Caco-2 (cell line): ENCODE measurements around the gene C3orf22. TPM values are rescaled to one million over a fixed set of nuclear protein-coding genes. Genes with fewer than 3 reads are reported as not detected.

Experiments
- BruUV-seq: library from RNA; stranded (reverse); fragments of 400-500 nt; replicated peaks from 2 replicates; lab custom pipeline; 2021; lab: Mats Ljungman, UMichigan
- CTCF ChIA-PET: fragments of 300-600 bp; sonication (Branson Sonifier 250); formaldehyde crosslinking; loops from one replicate; lab custom pipeline; 2022; ENCODE audit warnings: antibody characterized with exemption; lab: Charles Lee
- POLR2A ChIA-PET: fragments of 300-600 bp; sonication (Branson Sonifier 250); formaldehyde crosslinking; loops from one replicate; lab custom pipeline; 2022; ENCODE audit warnings: antibody characterized with exemption; lab: Charles Lee
- DNase-seq, 2 experiments: peaks; one replicate each; pipeline versions ENCODE4 v3.0.0 to v3.0.0-alpha.2; 2020 to 2022
- H3K27me3 ChIP-seq: replicated peaks from 2 replicates; pipeline ENCODE4 v1.6.0; 2011; ENCODE audit warnings: low read length; ENCODE audit not compliant: control insufficient read depth, insufficient read depth
- H3K36me3 ChIP-seq: 2 replicates; pipeline ENCODE4 v1.5.1; 2011; ENCODE audit warnings: low read length; ENCODE audit not compliant: control insufficient read depth, insufficient read depth
- H3K4me1 ChIP-seq: fragments of 250-450 bp; sonication (Bioruptor Pico); 2 replicates; pipeline ENCODE4 v1.5.1; 2020; ENCODE audit warnings: mild to moderate bottlenecking
- H3K4me3 ChIP-seq: 2 replicates; pipeline ENCODE4 v1.5.1; 2011; ENCODE audit warnings: low read depth, mild to moderate bottlenecking, control low read depth, low read length
- H3K9me3 ChIP-seq: fragments of 250-450 bp; sonication (Bioruptor Pico); 2 replicates; pipeline ENCODE4 v1.5.1; 2020; ENCODE audit warnings: mild to moderate bottlenecking, moderate library complexity
- H3K27ac Mint-ChIP-seq: one replicate; pipeline ENCODE4 v1.8.0; 2022; ENCODE audit warnings: mixed read lengths; ENCODE audit not compliant: unreplicated experiment
- H3K27me3 Mint-ChIP-seq: one replicate; pipeline ENCODE4 v1.8.0; 2022; ENCODE audit warnings: mixed read lengths; ENCODE audit not compliant: insufficient read depth, unreplicated experiment
- H3K36me3 Mint-ChIP-seq: one replicate; pipeline ENCODE4 v1.8.0; 2022; ENCODE audit warnings: mild to moderate bottlenecking, mixed read lengths; ENCODE audit not compliant: insufficient read depth, unreplicated experiment
- H3K4me1 Mint-ChIP-seq: one replicate; pipeline ENCODE4 v1.8.0; 2022; ENCODE audit warnings: low read depth, mixed read lengths; ENCODE audit not compliant: unreplicated experiment
- H3K4me3 Mint-ChIP-seq: one replicate; pipeline ENCODE4 v1.8.0; 2022; ENCODE audit warnings: mild to moderate bottlenecking, moderate library complexity, mixed read lengths; ENCODE audit not compliant: unreplicated experiment
- H3K9me3 Mint-ChIP-seq: one replicate; pipeline ENCODE4 v1.8.0; 2022; ENCODE audit warnings: mixed read lengths; ENCODE audit not compliant: unreplicated experiment
- CTCF ChIP-seq, 2 experiments: fragments of 200-600 bp in 1 of 2; IDR thresholded peaks; 1 replicate in 1 of 2; 2 replicates in 1 of 2; pipeline versions ENCODE4 v1.5.1 to v1.8.0; 2011 to 2022; ENCODE audit warnings: antibody characterized with exemption in 1 of 2, control low read depth in 1 of 2, inconsistent platforms in 1 of 2, low read depth in 1 of 2, low read length in 1 of 2, mild to moderate bottlenecking in 1 of 2, moderate library complexity in 1 of 2; ENCODE audit not compliant: insufficient read depth in 1 of 2, severe bottlenecking in 1 of 2, unreplicated experiment in 1 of 2
- intact Hi-C: fragments of 100-400 bp; cut with micrococcal nuclease; formaldehyde crosslinking; loops from one replicate; pipeline ENCODE4 v1.10.0; 2022; ENCODE audit not compliant: unreplicated experiment
- total RNA-seq: library from RNA; stranded (reverse); gene quantifications from 2 replicates; pipeline ENCODE4 v1.2.3, GENCODE V29; 2022

C3orf22 gene
- total RNA-seq, 1 experiment from 2014 or later, result not detected

- no peaks in the 10 kb centered on the region for H3K27me3 Mint-ChIP-seq
- ChIA-PET CTCF (no interaction called here), POLR2A (no interaction called here)
- Histone ChIP-seq H3K4me3 (no peak overlapping the region), H3K36me3 (peaks cover 2% of the 10 kb centered on the region; the same call in 1 of the 2 replicates), H3K27me3 (no peaks in the 10 kb centered on the region), H3K4me1 (peaks cover 16% of the 10 kb centered on the region), H3K9me3 (no peaks in the 10 kb centered on the region)
- no peaks in the 10 kb centered on the region for H3K36me3 Mint-ChIP-seq
- intact Hi-C loops, result no loop called here
- BruUV-seq, result no TSS peak
- no peak for TF ChIP-seq CTCF (IDR thresholded peaks at IDR 0.05; ENCODE audit: insufficient read depth in 1 of 2, low read depth in 1 of 2, low read length in 1 of 2, severe bottlenecking in 1 of 2, unreplicated experiment in 1 of 2)
- no peak overlapping the region for H3K27ac Mint-ChIP-seq
- H3K9me3 Mint-ChIP-seq, result no peaks in the 10 kb centered on the region
- DNase-seq, result no peak
- peaks cover 15% of the 10 kb centered on the region for H3K4me1 Mint-ChIP-seq
- H3K4me3 Mint-ChIP-seq, result no peak overlapping the region
Measured at GRCh38 chr3:126533506-126533905, 25.2 kb downstream of the C3orf22 start.

DNA sequence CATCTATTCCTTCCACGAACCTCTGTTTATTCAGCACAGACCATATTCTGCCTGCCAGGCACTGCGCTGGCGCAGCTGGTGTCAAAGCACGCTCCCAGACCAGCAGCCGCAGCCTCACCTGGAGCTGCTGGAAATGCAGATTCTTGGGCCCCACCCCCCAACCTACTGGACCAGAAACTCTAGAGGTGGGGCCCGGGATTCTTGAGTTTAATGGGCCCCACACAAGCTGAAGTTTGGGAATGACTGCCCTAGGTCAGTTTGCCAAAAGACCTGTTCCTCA, 27.7 kb downstream of the C3orf22 start:
- H3K9me3 ChIP-seq, result no peaks in the 10 kb centered on the region
- TF ChIP-seq CTCF (IDR thresholded peaks at IDR 0.05; ENCODE audit: insufficient read depth in 1 of 2, low read depth in 1 of 2, low read length in 1 of 2, severe bottlenecking in 1 of 2, unreplicated experiment in 1 of 2), result no peak
- Mint-ChIP-seq H3K4me1 (peaks cover 24% of the 10 kb centered on the region), H3K27me3 (no peaks in the 10 kb centered on the region), H3K27ac (no peak overlapping the region), H3K9me3 (no peaks in the 10 kb centered on the region), H3K4me3 (no peak overlapping the region), H3K36me3 (no peaks in the 10 kb centered on the region)
- peaks cover 24% of the 10 kb centered on the region for H3K4me1 ChIP-seq
- no peak for DNase-seq
- no peak overlapping the region for H3K4me3 ChIP-seq
- H3K27me3 ChIP-seq, result no peaks in the 10 kb centered on the region
- CTCF ChIA-PET, result no interaction called here
- POLR2A ChIA-PET, result no interaction called here
- BruUV-seq, result no TSS peak
- intact Hi-C loops, result no loop called here
- H3K36me3 ChIP-seq, result peaks cover 4% of the 10 kb centered on the region

GRCh38 chr3:126530171-126531050, 28.3 kb downstream of the C3orf22 start:
- H3K36me3 ChIP-seq, result peaks cover 4% of the 10 kb centered on the region
- H3K9me3 Mint-ChIP-seq, result no peaks in the 10 kb centered on the region
- H3K9me3 ChIP-seq, result no peaks in the 10 kb centered on the region
- intact Hi-C loops, result no loop called here
- peaks cover 24% of the 10 kb centered on the region for H3K4me1 Mint-ChIP-seq
- POLR2A ChIA-PET, result no interaction called here
- CTCF ChIA-PET, result interaction anchor here (0.7 kb wide), 1 partner anchor 56 kb away, joined by 4 read pairs; no protein-coding TSS in a partner anchor
- DNase-seq, result no peak
- no peak overlapping the region for H3K4me3 ChIP-seq
- TF ChIP-seq CTCF (IDR thresholded peaks at IDR 0.05; ENCODE audit: insufficient read depth in 1 of 2, low read depth in 1 of 2, low read length in 1 of 2, severe bottlenecking in 1 of 2, unreplicated experiment in 1 of 2), result no peak
- H3K36me3 Mint-ChIP-seq, result no peaks in the 10 kb centered on the region
- H3K4me1 ChIP-seq, result peaks cover 27% of the 10 kb centered on the region
- H3K27ac Mint-ChIP-seq, result no peak overlapping the region
- no peaks in the 10 kb centered on the region for H3K27me3 Mint-ChIP-seq
- H3K27me3 ChIP-seq, result no peaks in the 10 kb centered on the region
- BruUV-seq, result no TSS peak
- no peak overlapping the region for H3K4me3 Mint-ChIP-seq
